Endothelial cell of umbilical vein (primary cell): ENCODE results near the gene ZNF627.

ENCODE experiments used
- EZH2 ChIP-seq: IDR thresholded peaks from 2 replicates; pipeline ENCODE4 v1.6.1; 2012; ENCODE audit warnings: borderline replicate concordance, low read depth, mild to moderate bottlenecking, moderate library complexity, low read length, inconsistent platforms; ENCODE audit not compliant: severe bottlenecking
- FOS ChIP-seq: IDR thresholded peaks from 2 replicates; pipeline ENCODE4 v1.6.1; 2011; ENCODE audit warnings: mild to moderate bottlenecking, low read length, moderate library complexity, borderline replicate concordance; ENCODE audit not compliant: insufficient read depth
- GATA2 ChIP-seq: IDR thresholded peaks from 2 replicates; pipeline ENCODE4 v1.7.0; 2011; ENCODE audit warnings: low read depth, mild to moderate bottlenecking, moderate library complexity, mixed read lengths, low read length; ENCODE audit not compliant: insufficient read length, insufficient read depth
- JUN ChIP-seq: IDR thresholded peaks from 2 replicates; pipeline ENCODE4 v1.6.1; 2011; ENCODE audit warnings: borderline replicate concordance, low read depth; ENCODE audit not compliant: insufficient read length, insufficient read depth
- MYC ChIP-seq: IDR thresholded peaks from one replicate; pipeline ENCODE4 v1.6.1; 2011; ENCODE audit warnings: mild to moderate bottlenecking, low read depth, low read length
- POLR2A ChIP-seq: IDR thresholded peaks from 2 replicates; pipeline ENCODE4 v1.6.1; 2012; ENCODE audit warnings: low read depth, mild to moderate bottlenecking, control low read depth, low read length
- POLR2AphosphoS5 ChIP-seq: IDR thresholded peaks from 2 replicates; pipeline ENCODE4 v1.6.1; 2012; ENCODE audit warnings: low read depth, mild to moderate bottlenecking, control low read depth, low read length, moderate library complexity; ENCODE audit not compliant: insufficient read depth
- TF ChIP-seq, protein P1 (sequence below), 2 donors: IDR thresholded peaks; 1 replicate in 1 of 2; 2 replicates in 1 of 2; pipeline ENCODE4 v1.5.1; 2011; ENCODE audit warnings: low read length in 2 of 2, mild to moderate bottlenecking in 2 of 2, moderate library complexity in 2 of 2, control low read depth in 1 of 2, inconsistent platforms in 1 of 2, low read depth in 1 of 2; ENCODE audit not compliant: insufficient read depth in 1 of 2; ENCODE audit errors: extremely low read depth in 1 of 2
- TF ChIP-seq, protein P2 (sequence below): IDR thresholded peaks from 2 replicates; pipeline ENCODE4 v1.6.1; 2011; ENCODE audit not compliant: insufficient read depth, insufficient read length

DNA sequence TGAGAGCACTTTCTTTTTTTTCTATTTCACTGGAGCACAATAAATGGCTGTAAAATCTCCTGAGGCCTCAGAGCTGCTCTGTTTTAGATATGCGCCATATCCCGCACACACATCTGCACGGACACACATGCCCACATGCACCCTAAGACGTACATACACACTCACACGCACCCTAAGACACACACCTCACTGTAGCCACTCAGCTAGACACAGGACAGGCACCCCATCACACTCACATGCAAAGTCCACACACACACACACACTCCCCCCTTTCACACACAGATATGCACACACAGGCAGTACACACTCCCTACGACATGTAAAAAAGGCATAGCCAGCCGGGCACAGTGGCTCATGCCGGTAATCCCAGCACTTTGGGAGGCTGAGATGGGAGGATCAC, 47.0 kb upstream of the ZNF627 start:
- TF ChIP-seq POLR2A (no peak), FOS (no peak), JUN (no peak), POLR2AphosphoS5 (no peak), EZH2 (no peak), GATA2 (no peak), MYC (no peak)
- TF ChIP-seq, protein P1, sequence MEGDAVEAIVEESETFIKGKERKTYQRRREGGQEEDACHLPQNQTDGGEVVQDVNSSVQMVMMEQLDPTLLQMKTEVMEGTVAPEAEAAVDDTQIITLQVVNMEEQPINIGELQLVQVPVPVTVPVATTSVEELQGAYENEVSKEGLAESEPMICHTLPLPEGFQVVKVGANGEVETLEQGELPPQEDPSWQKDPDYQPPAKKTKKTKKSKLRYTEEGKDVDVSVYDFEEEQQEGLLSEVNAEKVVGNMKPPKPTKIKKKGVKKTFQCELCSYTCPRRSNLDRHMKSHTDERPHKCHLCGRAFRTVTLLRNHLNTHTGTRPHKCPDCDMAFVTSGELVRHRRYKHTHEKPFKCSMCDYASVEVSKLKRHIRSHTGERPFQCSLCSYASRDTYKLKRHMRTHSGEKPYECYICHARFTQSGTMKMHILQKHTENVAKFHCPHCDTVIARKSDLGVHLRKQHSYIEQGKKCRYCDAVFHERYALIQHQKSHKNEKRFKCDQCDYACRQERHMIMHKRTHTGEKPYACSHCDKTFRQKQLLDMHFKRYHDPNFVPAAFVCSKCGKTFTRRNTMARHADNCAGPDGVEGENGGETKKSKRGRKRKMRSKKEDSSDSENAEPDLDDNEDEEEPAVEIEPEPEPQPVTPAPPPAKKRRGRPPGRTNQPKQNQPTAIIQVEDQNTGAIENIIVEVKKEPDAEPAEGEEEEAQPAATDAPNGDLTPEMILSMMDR (IDR thresholded peaks at IDR 0.05; ENCODE audit: extremely low read depth in 1 of 2, insufficient read depth in 1 of 2, low read depth in 1 of 2, low read length in 2 of 2): no peak
- TF ChIP-seq, protein P2, sequence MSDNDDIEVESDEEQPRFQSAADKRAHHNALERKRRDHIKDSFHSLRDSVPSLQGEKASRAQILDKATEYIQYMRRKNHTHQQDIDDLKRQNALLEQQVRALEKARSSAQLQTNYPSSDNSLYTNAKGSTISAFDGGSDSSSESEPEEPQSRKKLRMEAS: no peak
